Kidney epithelial cell (primary cell): Measurements from ENCODE around the gene FECH. TPM values are rescaled to one million over a fixed set of nuclear protein-coding genes. Genes with fewer than 3 reads are reported as not detected.

Experiments
- DNase-seq: peaks from one replicate; pipeline ENCODE4 v3.0.0-alpha.2; 2010; ENCODE audit warnings: low read depth
- H3K27me3 ChIP-seq: 2 replicates; pipeline ENCODE4 v1.6.0; 2011; ENCODE audit warnings: low read length; ENCODE audit not compliant: control insufficient read depth, insufficient read depth
- H3K36me3 ChIP-seq: 2 replicates; pipeline ENCODE4 v1.5.1; 2011; ENCODE audit warnings: low read length; ENCODE audit not compliant: control insufficient read depth, insufficient read depth
- H3K4me3 ChIP-seq: 2 replicates; pipeline ENCODE4 v1.5.1; 2011; ENCODE audit warnings: low read depth, mild to moderate bottlenecking, control low read depth, low read length
- total RNA-seq: library from RNA; depleted of rRNA; stranded (reverse); fragments of >200 nt; gene quantifications from 2 replicates; pipeline ENCODE4 v1.2.3, GENCODE V29; 2015
- TF ChIP-seq, protein P1 (sequence below): IDR thresholded peaks from 2 replicates; pipeline ENCODE4 v1.5.1; 2011; ENCODE audit warnings: mild to moderate bottlenecking, moderate library complexity, low read length, control low read depth, inconsistent platforms; ENCODE audit not compliant: insufficient read depth, poor library complexity, severe bottlenecking

FECH gene
- total RNA-seq, 1 donor from 2014 or later = 58.3 TPM

DNA sequence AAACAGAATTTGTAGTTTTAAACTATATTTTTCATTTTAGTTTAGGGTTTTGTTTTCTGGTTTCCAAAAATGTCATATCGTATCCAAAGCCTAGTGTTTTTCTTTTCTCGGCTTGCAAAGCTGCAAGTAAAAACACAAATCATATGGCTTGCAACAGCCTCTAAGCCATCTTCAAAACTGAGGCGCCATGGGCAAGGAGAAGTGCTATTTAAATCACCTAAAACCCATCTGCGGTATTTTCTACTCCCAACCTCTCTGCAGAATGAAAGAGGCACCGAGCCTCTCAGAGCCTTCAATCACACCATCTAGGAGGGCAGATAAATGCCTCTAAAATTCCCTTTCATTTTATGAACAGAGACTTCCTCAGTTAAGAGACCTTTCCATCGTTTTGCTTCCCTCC lies 25.2 kb downstream of the FECH start:
- Histone ChIP-seq H3K4me3 (no peak overlapping the region), H3K36me3 (no peaks in the 10 kb centered on the region), H3K27me3 (no peaks in the 10 kb centered on the region)
- TF ChIP-seq, protein P1, sequence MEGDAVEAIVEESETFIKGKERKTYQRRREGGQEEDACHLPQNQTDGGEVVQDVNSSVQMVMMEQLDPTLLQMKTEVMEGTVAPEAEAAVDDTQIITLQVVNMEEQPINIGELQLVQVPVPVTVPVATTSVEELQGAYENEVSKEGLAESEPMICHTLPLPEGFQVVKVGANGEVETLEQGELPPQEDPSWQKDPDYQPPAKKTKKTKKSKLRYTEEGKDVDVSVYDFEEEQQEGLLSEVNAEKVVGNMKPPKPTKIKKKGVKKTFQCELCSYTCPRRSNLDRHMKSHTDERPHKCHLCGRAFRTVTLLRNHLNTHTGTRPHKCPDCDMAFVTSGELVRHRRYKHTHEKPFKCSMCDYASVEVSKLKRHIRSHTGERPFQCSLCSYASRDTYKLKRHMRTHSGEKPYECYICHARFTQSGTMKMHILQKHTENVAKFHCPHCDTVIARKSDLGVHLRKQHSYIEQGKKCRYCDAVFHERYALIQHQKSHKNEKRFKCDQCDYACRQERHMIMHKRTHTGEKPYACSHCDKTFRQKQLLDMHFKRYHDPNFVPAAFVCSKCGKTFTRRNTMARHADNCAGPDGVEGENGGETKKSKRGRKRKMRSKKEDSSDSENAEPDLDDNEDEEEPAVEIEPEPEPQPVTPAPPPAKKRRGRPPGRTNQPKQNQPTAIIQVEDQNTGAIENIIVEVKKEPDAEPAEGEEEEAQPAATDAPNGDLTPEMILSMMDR = no peak
- no peak for DNase-seq

DNA sequence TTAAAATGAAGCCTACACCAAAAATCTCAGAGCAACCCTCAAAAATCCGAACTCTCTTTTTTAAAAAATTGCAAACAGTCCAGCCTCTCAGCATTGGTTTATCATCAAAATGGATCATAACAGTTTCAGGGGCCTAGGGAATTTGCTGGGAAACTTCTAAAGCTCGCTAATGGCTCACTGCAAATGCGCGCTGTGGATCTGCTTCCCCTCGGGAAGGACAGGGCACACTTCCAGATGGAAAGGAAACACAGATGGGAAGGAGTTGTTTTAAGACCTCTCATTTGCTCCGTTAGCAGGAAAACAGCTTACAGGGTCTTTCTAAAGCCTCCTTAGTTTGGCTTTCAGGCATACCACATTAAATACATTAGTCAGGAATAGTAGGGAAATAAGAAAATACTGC lies 27.2 kb downstream of the FECH start:
- Histone ChIP-seq H3K36me3 (no peaks in the 10 kb centered on the region), H3K4me3 (no peak overlapping the region), H3K27me3 (no peaks in the 10 kb centered on the region)
- TF ChIP-seq, protein P1 = no peak
- no peak for DNase-seq

DNA sequence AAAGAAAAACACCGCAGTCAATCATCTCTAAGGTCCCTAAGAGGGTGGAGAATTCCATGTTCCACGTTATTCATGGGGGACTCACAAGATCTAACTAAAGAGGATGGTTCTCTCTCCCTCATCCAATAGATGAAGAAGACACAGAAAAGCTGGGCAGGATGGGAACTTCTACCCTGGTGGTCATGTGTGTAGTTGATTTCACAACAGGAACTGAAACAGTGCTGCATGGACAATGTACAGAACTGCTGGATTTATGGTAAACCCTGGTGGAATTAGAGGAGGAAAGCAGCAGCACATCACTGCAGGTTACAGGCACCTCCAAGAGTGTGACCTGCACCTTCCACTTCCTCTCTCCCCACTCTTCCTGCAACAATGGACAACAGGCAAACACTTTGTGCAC lies 31.4 kb downstream of the FECH start:
- DNase-seq = no peak
- Histone ChIP-seq H3K4me3 (no peak overlapping the region), H3K36me3 (peaks cover 1% of the 10 kb centered on the region), H3K27me3 (no peaks in the 10 kb centered on the region)
- TF ChIP-seq, protein P1 = no peak

DNA sequence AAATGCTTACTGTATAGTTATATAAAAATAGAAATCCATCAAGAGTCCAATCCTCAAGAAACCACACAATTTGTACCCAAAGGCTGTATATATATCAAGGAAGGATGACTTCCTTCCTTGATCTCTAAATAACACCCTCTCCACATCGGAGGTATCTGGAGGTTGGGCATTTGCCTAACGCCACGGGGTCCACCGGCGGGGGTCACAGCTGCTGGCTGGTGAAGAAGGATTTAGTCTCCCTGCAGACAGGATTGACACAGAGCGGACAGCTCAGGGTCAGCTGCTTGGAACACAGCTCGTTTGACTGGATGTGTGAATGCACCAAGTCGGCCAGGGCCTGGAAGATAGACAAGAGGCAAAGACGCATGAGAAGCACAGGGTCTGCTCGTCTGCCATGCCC lies 36.0 kb downstream of the FECH start:
- TF ChIP-seq, protein P1 = no peak
- Histone ChIP-seq H3K27me3 (no peaks in the 10 kb centered on the region), H3K4me3 (no peak overlapping the region), H3K36me3 (peaks cover 1% of the 10 kb centered on the region)
- no peak for DNase-seq

DNA sequence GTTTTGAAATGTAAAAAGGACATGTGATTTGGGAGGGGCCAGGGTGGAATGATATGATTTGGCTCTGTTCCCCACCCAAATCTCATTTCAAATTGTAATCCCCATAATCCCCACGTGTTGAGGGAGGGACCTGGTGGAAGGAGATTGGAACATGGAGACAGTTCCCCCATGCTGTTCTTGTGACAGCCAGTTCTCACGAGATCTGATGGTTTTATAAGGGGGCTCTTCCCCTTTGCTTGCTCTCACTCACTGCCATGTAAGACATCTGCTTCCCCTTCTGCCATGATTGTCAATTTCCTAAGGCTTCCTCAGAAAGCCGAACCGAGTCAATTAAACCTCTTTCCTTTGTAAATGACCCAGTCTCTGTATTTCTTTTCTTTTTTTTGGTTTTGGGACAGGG lies 39.2 kb downstream of the FECH start:
- H3K4me3 ChIP-seq = no peak overlapping the region
- no peaks in the 10 kb centered on the region for H3K27me3 ChIP-seq
- peaks cover 1% of the 10 kb centered on the region for H3K36me3 ChIP-seq
- DNase-seq = no peak
- TF ChIP-seq, protein P1 = no peak

DNA sequence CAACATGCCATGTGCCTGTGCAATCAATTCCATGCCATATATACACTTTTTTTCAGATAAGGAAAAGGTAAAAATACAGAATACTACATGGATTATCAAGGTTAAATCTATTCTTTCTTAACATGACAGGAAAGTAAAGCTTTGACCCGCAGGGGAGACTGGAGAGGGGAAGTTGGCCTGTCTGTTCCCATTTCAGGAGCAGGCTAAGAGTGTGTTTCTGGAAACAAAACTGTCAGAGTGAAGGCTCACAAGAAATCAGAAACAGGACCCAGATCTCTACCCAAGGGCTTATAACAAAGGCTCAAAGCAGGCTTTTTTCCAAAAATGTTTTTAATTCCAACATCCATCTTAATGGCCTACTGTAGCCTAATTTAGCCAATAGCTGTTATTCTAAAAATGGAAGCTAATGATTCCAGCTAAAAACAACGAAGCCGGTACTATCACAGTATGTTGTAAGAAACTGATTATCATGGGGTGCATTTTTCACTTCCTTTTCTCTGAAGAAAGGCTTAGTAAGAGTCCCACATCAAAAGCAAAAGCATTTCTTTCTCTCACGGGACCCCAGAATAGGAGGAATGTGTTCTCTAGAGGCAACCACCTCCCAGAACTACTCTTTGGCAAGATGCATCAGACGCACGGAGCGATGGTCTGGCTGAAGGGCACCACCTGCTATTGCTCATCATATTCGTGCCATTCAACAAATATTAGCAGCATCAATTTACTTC lies 41.4 kb downstream of the FECH start:
- TF ChIP-seq, protein P1 = no peak
- no peak overlapping the region for H3K4me3 ChIP-seq
- no peaks in the 10 kb centered on the region for H3K36me3 ChIP-seq
- no peak for DNase-seq
- H3K27me3 ChIP-seq = no peaks in the 10 kb centered on the region
